NCI-H526 (cell line): Measurements from ENCODE around the gene ZNF135.

ENCODE experiments used
- DNase-seq, 2 experiments: peaks; one replicate each; lab custom pipeline; 2025; lab: John Stamatoyannopoulos, UW

ZNF135 gene

GRCh38 chr19:58093071-58093470, 34.0 kb downstream of the ZNF135 start:
- no peak for DNase-seq

DNA sequence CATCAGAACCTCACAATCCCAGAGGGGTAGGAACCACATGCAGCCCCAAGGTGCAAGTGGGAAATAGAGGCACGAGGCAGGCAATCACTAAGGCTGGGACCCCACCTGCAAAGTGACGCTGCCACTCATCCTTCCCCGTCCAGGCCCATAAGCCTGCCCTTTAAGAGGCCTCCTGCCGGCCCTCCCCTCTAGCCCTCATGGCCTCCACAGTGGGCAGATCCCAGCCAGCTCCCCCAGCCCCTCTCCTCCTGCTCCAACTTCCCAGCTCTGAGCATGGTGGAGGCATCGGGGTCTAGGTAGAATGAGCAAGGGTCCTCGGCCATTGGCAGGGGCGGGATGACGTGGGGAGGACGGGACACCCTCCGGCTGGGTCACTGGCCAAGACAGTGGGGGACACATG, 36.2 kb downstream of the ZNF135 start:
- no peak for DNase-seq

DNA sequence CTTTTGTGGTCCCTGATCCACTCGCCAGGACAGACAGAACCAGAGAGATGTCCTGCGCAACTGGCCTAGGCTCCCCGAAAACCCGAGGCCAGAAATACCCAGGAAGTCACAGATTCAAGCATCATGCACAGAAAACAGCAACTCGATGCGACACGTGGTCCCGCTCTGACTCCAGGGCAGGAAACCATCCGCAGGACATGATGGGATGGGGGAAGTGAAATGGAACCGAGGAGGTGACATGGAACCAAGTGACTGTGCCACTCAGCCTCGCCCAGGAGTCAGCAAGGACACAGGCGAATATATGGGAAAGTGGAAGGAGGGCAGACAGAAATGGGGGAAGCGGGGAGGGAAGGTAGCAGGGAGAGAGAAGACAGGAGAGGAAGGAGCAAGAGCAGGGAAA, 37.8 kb downstream of the ZNF135 start:
- no peak for DNase-seq

- DNase-seq: no peak
These were observed 38.3 kb downstream of the ZNF135 start for GRCh38 chr19:58097349-58097748.

GRCh38 chr19:58097781-58098681, 38.9 kb downstream of the ZNF135 start, which contains the start of gene ZSCAN18:
Gene ZSCAN18, minus strand, starts transcription at chr19:58098231. Its CDS starts 7,964 bp downstream, at chr19:58090267.
- DNase-seq: peak; percentile 90 to 97

- no peak for DNase-seq
These were observed 39.6 kb downstream of the ZNF135 start for GRCh38 chr19:58098682-58098998.

- no peak for DNase-seq
These were observed 48.9 kb downstream of the ZNF135 start for GRCh38 chr19:58107778-58108545.

DNA sequence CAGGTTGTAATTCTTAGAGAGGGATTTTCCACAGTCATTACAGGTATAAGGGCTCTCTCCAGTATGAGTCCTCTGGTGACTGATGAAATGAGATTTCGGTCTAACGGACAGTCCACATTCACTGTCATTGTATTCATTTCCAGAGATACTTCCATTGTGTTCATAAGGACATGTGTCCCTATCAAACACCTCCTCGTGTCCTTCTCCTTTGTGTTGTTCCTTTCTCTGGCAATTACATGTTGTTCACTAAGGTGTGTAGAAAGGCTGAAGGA, 49.4 kb downstream of the ZNF135 start:
- no peak for DNase-seq

DNA sequence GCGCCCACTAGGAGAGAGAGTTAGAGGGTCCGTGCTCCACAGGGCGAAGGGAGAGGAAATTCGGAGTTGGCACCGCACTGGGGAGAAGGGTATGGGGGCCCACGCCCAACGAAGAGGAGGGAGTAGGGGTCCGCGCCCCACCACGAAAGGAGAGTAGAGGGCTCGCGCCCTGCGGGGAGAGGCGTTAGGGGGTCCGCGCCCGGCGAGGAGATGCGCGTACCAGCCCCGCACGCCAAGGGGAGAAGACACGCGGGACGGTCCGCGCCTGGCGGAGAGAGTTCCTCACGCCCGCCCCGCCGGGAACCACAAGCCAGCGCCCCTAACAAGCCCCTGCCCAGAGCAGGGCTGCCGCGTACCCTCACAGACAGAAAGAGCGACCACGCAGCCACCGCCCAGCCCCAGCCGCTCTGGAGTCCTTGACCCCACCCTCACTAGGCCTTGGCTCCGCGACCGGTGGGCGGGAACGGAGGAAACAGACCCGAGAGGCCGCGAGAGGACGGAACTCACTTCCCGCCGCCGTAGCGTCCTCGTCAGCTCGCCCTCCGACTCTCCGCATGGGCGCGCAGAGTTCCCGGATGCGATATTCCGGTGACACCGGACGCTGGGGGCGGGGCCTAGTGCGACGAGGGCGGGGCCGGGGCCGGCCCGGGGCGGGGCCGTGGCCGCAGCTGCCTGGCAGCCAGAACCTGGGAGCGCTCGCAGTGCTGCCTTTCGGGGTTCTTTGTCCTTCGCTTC, 58.9 kb downstream of the ZNF135 start:
- no peak for DNase-seq

GRCh38 chr19:58118979-58119733, 60.1 kb downstream of the ZNF135 start:
- no peak for DNase-seq
